Activated effector memory CD4-positive, alpha-beta T cell treated with anti-CD3 and anti-CD28 coated beads, Interleukin-2, amount 50 U/mL, for 16 hours (primary cell): ENCODE data around the gene NAA25.
"Not testable (repeated sequence)": the region's sequence is repeated elsewhere in the genome, so short reads cannot be mapped to it uniquely, and the experiment has no call there.

Experiments used
- DNase-seq: peaks from one replicate; pipeline ENCODE4 v3.0.0-alpha.2; 2020

The NAA25 gene

DNA sequence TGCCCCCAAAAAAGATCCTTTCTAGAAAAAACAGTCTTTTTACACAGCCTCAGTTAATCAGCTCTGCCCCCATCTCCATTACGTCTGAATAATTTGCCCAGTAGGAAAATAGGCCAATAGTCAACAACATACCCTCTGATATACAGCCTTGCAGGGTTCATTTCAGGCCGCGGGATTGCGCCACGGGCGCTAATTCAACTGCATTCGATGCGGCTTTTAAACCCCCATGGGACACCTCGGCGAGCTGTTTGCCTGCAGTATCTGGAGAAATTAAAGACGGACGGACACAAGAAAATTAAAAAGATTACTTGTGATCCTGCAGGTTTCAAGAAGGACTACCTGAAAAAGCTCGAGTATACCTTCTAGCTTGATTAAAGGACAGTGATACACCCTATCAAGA, 59.2 kb downstream of the NAA25 start:
- no peak for DNase-seq

DNA sequence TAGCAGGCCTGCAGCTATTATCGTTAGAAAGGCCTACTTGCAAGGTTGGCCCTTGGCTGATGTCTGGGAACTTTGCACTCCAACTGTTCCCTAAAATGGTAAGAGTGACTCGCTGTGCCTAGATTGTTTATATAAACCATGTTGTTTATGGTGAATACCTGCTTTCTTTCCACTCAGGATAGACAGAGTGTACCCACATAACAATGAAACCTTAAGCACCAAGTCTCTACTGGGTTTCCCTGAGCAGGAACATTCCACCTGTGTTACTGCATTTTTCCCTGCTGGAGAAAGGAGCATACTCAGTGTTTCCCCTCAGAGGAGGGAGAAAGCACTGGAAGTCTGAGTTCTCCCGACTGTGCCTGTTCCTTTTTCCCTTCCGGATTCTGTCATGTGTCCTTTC, 62.6 kb downstream of the NAA25 start:
- no peak for DNase-seq

DNA sequence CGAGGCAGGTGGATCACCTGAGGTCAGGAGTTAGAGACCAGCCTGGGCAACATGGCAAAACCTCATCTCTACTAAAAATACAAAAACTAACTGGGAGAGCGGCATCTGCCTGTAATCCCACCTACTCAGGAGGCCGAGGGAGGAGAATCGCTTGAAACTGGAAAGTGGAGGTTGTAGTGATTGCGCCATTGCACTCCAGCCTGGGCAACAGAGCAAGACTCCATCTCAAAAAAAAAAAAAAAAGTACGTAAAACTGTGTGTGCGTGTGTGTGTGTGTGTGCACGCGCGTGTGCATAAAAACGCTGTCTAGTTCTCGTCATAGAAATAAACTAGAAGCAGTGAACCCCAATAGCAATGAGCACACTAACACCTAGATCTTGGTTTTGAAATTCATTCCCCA, 72.0 kb downstream of the NAA25 start:
- not testable (repeated sequence) for DNase-seq

DNA sequence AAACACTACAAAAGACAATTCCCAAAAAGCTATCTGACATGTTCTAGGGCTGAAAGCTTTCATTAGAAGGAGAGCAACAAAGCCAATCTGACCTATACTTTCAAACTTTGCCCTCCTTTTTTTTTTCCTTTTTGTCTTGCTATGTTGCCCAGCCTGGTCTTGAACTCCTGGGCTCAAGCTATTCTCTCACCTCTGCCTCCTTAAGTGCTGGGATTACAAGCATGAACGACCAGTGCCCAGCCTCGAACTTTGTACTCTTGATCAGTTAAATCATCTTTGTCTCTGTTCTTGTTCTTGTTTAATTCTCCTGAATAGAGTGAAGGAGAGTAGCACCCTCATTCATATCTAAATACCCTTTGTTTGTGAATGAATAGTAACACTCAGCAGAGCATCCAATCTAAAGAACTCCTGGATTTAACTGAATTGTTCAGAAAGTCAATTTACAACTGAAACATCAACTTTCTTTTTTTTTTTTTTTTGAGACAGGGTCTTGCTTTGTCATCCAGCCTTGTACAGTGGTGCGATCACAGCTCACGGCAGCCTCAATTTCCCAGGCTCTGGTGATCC, 73.3 kb downstream of the NAA25 start:
- no peak for DNase-seq

DNA sequence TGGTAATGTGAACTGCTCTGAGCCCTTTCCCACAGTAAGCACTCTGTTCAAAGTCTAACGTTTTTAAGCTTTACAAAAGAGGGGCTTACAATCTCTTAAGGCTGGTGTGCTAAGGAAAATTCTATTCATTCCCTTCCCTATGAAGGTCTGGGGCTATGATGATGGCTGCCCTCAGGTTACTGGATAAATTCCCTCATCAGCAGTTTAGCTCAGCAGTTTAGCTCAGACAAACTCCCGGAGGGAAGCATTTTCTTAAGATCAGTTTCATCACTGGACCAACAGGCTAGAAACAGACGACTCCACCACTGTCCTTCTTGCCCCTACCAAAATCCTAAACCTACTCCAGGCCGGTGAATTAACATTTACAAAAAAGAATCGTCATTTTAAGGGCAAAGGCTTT, 76.3 kb downstream of the NAA25 start:
- no peak for DNase-seq

DNA sequence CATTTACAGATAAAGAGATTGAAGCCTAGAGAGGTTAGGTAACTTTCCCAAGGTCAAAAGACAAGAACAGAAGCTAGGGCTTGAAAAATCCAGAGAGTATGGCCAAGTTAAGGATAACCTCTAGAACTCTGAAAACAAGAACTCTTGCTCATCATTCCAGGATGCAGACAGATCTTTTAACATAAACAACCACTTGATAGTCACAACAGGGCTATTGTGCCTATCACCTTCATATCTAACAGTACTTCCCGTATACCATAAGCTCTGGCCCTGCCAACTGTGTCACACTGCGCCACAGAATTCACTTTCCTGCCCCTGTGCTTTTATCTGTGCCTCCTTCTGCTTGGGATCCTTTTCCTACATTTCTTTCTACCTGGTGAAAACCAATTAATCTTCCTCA, 77.1 kb downstream of the NAA25 start:
- DNase-seq, result no peak

DNA sequence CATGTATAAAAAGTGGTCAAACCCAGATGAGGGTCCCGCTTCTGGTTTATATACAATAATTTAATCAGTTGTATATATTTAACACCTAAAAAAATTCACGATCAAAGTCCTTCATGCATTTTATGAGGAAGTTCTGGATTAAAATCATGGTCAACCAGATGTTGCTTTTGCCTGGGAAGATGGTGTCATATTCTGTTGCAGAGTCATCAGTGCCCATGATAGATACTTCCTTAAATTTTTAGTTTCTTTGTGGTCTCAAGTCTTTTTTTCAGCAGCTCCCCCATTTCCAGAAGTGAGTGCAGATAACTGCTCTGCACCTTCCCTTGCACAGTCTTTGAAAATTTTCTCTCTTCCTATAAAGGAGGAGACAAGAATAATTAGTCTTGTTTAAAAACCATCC, 79.3 kb downstream of the NAA25 start:
- DNase-seq, result no peak

DNA sequence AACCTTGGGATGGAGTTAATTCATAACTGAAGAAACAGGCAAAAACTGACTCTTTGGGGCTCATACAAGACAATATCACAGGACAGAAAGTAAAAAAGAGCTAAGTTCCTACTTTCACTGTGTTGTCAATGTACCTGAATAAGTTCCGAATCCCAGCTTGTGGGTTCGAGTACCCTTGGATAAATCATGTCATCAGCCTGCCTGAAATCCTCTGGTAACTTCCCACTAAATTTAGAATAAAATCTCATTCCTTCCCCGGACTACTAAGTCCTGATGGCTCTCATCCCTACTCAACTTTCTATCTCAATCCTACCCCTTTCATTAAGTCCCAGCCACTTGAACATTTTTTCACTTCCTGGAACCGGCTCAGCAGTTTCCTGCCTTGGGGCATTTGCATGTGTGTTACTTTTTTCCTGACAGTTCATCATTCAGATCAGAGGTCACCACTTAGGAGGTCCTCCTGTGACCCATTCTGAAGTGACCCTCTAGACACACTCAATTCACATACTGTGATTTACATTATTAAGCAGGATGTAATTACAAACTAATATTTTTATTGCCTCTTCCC, 82.7 kb downstream of the NAA25 start:
- no peak for DNase-seq

DNA sequence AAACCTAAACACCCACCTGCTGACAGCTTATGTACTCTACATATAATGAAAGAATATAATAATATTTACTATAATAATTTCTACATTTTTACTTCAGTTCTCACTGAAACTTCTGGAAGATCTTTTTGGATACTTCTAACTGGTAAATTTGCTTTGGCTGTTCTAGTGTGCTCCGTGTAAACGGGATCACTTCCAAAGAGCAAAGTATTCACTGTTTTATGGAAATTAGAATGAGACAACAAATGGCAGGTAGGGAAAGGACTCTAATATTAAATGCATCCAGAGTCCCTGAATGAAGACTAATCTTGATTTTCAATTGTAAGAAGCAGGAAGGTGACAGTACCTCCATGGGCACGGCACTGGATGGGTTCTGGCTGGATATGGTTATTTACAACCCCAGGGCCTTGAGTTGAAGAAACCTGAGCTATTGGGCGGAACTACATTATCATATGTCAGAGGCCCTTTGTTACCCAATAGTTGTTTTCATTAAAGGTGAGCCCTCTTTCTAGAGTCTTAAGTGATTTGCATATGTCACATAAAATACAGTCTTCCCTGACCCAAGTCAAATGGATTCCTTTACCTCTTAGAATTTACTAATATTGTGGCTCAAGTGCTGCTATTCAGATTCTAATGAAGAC, 84.7 kb downstream of the NAA25 start:
- no peak for DNase-seq

DNA sequence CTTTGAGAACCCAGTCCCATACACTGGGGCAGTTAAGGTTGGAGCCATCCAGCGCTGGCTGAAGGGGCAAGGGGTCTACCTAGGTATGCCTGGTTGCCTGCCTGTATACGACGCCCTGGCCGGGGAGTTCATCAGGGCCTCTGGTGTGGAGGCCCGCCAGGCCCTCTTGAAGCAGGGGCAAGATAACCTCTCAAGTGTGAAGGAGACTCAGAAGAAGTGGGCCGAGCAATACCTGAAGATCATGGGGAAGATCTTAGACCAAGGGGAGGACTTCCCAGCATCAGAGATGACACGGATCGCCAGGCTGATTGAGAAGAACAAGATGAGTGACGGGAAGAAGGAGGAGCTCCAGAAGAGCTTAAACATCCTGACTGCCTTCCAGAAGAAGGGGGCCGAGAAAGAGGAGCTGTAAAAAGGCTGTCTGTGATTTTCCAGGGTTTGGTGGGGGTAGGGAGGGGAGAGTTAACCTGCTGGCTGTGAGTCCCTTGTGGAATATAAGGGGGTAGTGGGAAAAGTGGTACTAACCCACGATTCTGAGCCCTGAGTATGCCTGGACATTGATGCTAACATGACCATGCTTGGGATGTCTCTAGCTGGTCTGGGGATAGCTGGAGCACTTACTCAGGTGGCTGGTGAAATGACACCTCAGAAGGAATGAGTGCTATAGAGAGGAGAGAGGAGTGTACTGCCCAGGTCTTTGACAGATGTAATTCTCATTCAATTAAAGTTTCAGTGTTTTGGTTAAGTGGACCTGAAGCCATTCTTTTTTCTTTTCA, 86.2 kb downstream of the NAA25 start:
- DNase-seq, result no peak

DNA sequence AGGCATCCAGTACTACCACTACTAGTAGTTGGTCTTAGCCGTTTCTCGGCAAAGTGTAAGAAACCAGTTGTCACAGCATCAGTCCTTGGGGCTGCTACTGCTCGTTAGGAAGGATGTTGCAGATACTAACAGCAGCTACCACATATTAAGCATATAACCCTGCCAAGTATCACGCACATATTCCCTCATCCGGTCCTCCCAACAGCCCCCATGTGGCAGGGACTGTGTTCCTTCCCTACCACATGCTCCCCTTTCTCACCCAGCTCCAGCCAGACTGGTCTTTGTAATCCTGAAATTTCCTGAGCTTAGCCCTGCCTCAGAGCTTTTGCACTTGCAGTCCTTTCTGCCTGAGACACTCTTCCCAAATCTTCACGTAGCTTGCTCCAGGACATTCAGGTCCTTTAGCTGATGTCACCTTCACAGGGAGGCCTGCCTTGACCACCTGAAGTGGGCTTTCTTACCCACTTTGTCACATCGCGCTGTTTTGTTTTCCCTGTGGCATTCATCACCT, 87.6 kb downstream of the NAA25 start:
- no peak for DNase-seq

DNA sequence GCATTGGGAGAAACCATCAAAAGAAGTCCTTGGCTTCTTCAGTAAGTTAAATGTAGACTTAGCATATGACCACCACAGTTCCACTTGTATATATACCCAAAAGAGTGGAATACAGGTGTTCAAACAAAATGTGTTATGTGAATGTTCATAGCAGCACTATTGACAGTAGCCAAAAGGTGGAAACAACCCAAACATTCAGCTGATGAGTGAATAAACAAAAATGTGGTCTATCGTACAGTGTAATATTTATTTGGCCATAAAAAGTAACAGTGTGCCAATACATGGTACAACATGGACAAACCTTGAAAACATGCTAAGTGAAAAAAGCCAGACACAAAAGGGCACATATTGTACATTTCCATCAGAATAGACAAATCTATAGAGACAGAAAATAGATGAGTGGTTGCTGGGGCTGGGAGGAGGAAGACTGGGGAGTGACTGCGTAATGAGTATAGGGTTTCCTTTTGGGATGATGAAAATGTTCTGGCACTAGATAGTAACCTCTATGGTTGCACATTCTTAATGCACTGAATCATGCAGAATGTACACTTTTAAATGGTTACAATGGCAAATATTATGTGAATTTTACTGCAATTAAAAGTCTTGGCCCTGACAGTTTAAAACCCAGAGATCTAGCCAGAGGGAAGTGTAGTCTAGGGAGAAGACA, 89.9 kb downstream of the NAA25 start:
- DNase-seq, result no peak

DNA sequence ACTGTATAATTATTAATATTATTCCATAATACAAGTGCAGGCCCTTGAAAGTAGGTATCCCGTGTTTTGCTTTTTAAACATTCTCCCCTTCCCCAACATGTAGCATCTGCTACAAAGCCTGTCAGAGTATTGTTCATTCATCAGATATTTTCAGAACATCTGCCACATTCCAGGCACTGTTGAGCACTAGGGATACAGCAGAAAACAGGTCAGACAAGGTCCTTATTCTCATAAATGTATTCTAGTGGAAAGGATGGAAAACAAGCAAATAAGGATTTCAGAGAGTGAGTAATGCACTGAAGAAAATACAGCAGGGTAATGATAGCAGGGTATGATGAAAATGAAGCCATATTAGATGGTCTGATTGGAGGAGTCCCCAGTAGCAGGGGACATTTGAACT, 91.5 kb downstream of the NAA25 start:
- no peak for DNase-seq

DNA sequence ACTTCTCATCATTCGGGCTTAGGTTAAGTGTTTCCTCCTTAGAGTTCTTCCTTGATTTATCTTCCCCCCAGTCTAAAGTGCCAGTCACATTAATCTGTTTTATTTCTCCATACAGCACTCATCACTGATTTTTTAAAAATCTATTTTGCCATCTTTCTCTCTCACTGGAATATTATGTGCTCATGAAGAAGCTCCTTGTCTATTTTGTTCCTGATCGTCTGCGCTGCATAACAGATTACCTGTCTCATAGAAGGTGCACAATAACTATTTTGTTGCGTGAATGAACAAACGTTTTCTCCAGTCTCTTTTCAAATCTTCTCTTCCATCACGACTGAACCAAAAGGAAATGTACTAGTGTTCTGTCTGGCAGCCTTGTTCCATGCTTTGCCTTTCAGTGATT, 92.6 kb downstream of the NAA25 start:
- DNase-seq, result no peak

DNA sequence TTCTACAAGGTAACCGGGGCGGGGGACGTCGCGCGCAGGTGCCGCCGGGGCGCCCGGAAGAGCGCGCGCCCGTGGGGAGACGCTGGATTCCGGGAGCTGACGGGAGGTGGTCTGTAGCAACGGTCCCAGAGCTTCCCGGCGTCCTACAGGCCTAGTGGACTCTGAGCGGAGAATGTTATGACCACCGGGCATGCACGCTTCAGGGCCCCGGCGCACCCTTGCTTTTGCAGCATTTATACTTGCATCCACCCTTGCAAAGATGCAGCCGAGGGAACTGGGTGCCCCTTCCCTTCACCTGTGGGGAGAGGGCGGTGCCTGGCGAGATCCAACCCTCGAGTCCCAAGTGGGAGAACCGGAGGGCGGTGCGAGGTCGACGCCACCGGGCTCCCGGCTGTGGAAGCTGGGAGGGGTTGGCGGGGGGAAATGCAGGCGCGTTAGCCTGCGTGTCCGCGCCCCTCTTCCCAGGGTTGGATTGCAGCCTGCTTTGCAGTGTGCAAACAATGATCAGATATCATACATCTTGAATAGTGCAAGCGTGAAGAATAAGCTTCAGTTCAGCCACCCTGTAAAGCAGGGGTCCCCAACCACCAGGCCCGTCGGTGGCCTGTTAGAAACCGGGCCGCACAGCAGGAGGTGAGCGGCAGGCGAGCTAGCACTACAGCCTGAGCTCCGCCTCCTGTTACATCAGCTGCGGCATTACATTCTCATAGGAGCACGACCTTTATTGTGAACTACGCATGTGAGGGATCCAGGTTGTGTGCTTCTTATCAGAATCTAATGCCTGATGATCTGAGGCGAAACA, 94.8 kb downstream of the NAA25 start:
- DNase-seq, result peak; percentile 90

DNA sequence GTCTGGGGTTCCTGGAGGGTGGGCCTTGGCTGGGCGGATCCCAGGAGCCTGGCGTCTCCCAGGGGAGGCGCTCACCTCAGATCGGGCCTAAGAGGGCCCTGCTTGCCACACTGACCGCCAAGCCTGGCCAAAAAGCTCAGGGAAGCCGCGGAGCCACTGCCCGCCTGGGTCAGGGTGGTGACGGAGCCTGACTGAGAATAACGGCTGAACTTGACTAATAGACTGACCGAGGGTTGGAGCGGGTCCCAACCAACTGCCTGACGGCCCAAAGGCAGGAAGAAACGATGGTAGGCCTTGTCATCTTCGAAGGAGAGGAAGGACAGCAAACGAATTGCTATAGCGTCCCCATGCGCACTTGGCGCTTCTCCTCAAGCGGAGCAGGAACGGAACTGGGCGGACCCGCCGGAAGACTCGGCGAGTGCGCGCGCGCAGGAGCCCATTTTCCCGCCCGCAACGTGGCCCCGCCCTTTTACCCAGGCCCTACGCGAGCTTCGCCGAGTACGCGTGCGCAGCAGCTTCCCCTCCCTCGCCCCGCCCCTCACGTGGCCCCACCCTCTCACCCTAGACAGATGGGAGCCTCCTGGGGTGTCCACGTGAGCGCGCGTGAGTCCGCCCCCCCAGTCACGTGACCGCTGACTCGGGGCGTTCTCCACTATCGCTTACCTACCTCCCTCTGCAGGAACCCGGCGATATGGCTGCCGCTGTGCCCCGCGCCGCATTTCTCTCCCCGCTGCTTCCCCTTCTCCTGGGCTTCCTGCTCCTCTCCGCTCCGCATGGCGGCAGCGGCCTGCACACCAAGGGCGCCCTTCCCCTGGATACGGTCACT, 95.6 kb downstream of the NAA25 start, which contains the start of the genes ERP29 and TMEM116:
ERP29 (plus strand) TSS at position 652 of the 826 bp plus-strand sequence; CDS start at position 692, 40 bp downstream.
TMEM116 (minus strand) TSS at position 391 of the 826 bp plus-strand sequence. CDS start 7,895 bp downstream, outside the sequence.
- DNase-seq, result peak; percentile 100

DNA sequence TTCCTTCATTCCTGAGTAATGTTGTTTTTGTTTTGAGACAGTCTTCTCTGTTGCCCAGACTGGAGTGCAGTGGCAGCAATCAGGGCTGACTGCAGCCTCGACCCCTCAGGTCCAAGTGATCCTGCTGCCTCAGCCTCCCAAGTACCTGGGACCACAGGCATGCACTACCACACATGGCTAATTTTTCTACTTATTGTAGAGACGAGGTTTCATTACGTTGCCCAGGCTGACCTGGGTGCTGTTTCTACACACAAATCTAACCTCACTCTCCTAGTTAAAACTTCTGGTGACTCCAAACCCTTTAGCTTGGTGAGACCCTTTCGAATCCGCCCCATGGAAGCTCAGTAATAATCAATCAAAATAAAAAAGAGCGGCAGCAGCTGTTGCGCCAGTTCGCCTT, 96.9 kb downstream of the NAA25 start:
- DNase-seq, result no peak

DNA sequence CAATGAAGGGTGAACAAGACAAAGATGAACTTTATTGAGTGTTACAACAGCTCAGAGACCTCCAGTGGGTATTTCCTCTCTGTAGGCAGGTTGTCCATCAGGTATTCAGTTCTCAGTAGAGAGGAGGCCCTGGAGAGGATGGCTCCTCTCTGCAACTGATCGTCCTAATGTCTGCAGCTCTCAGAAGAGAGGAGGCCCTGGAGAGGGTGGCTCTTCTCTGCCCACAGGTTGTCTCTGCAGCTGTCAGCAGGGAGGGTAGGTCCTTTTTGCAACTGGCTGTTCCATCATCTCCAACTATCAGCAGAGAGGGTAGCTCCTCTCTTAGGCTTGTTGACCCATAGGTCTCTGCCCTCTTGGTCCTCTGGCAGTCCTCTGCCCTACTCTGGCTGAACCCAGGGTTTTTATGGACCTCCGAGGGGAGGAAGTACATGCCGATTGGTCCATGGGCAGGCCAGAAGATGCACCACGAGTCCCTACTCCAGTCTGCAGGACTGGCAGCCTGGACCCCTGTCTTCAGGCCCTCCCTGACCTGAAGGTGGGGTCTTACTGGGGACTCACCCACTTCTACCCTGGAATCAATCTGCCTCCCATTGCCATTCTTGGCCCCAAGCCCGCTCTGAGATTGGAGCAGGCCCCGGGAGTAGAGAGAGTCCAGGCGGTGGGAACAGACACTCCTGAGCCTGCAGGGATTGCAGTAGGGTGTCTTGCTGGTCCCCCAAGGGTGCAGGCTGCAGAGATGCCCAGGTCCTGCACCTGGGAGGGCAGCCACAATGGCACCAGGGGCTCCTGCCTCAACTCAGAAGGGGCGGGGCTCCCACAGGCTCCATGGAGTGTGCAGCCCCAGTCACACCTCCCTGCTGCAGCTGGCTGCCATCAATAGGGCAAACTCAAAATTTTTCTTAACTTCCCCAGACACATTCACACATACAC, 97.9 kb downstream of the NAA25 start:
- no peak for DNase-seq

DNA sequence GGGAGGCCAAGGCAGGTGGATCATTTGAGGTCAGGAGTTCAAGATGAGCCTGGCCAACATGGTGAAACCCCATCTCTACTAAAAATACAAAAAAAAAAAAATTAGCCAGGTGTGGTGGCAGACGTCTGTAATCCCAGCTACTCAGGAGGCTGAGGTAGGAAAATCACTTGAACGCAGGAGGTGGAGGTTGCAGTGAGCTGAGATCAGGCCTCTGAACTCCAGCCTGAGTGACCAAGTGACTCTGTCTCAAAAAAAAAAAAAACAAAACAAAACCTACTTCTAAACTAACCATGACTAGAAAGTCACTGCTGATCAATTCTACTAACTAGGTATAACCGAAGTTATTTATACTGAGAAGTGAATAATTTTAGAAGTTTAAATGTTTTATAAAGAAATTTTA, 99.0 kb downstream of the NAA25 start:
- not testable (repeated sequence) for DNase-seq

DNA sequence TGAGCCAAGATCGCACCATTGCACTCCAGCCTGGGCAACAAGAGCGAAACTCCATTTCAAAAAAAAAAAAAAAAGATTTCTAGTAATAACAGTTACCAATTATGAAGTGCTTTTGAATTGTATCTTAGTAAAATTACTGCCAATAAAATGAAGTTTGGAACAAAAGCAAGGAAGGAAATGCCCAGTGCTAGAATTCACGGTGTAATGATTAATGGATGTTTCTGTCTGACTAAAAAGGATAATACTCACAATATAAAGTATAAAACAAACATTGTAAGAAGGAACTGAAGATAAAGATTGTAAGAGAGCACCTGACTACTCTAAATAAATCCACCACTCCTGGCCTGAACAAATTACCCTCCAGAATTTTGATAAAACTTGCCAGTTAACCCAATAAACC, 99.7 kb downstream of the NAA25 start:
- no peak for DNase-seq
